GM21576 (cell line): Measurements from ENCODE around the gene KIF26B.

ENCODE experiments used
- ATAC-seq: cut with Tn5 transposase; IDR thresholded peaks from one replicate; pipeline ENCODE4 v1.9.1; 2021; ENCODE audit warnings: mild to moderate bottlenecking, moderate library complexity; ENCODE audit not compliant: unreplicated experiment

The KIF26B gene

DNA sequence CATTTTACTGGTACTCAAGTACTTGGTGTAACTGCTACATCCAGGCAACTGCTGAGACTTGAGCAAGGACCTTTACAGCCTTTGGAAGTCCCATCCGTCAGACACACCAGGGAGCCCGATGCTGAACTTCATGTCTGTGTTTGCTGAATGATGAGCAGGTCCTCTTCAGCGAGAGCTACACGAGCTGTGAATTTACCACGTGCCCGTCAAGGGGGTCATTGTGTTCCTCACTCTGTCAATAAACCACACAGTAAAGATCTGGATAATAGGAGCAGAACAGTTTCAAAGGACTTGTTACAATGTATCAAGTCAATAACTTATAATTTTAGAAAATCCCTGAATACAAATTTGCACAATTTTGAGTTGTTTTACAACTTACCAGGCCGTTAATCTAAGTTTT lies 427.2 kb downstream of the KIF26B start:
- no peak for ATAC-seq

DNA sequence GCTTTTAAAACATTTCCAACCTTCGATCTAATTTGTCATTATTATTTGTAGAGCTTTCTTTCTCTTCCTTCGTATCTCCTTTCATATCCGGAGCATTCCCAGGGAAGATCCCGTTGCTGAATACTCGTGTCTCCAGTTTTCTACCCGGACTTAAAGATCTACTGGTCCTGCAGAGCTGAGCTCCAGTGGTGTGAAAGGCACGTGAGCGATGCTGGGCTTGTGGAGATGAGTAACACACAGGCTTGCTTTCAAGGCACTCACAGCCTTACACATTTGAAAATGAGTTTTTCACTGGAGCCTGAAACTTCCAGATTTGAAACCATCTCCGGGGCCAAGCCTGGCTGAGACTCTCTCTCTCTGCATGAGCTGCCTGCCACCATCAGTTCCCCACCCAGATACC lies 428.3 kb downstream of the KIF26B start:
- ATAC-seq, result no peak

DNA sequence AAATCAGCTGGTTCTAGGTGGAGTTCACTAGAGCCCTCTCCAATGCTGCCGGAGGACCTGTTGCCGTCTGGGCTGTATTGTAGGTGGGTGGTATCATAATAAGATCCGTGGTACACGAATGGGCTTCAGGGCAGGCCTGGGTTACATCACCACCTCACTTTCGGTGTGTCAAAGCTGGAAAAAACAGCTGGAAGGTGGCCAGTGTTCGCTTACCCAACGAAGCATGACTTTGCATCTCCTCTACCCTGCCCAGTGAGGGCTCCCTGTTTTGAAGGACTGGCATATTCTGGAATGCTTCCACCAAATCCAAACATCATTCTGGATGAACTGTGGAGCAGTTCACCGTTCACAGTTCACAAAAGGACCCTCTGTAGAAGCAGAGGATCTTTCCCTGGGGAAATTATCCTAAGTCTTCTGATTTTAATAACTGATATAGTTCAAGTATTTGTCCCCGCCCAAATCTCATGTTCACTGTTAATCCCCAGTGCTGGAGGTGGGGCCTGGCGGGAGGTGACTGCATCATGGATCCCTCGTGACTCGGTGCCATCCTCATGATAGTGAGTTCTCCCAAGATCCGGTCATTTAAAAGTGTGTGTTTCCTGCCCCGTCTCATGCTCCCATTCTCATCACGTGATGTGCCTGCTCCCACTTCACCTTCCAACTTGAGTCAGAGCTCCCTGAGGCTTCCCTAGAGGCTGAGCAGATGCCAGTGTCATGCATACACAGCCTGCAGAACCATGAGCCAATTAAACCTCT lies 429.0 kb downstream of the KIF26B start:
- ATAC-seq, result no peak

DNA sequence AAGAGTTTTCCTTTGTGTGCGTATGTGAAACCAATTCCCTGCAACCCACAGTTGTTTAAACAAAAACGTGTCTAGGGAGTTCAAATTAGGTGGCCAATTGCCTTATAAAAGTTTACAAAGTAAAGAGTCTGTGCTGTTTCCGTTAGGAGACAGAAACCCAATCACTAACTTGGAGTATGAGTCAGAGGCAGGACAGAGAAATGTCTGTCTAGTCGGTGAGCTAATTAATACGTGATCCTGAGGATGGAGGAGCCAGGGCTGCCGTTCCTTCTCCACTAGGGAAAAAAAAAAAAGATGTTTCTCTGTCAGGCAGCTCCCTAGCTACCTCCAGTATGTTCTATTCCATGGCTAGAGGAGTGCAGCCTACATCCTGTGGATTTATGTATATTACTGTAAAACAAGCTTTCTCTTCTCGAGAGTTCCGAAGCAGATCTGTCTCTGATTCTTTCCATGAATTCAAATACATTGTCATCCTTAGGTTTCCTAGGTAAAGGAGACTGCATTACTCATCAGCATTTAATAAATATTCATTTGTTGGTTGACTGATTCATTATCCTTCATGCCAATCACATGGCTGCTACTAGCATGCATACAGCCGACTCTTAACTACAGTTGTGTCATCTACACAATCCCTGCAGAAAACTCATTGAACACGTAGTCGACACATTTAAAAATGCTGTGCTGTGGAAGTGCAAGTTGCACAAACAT lies 430.6 kb downstream of the KIF26B start:
- no peak for ATAC-seq

GRCh38 chr1:245587435-245588115 lies 432.8 kb downstream of the KIF26B start:
- no peak for ATAC-seq

DNA sequence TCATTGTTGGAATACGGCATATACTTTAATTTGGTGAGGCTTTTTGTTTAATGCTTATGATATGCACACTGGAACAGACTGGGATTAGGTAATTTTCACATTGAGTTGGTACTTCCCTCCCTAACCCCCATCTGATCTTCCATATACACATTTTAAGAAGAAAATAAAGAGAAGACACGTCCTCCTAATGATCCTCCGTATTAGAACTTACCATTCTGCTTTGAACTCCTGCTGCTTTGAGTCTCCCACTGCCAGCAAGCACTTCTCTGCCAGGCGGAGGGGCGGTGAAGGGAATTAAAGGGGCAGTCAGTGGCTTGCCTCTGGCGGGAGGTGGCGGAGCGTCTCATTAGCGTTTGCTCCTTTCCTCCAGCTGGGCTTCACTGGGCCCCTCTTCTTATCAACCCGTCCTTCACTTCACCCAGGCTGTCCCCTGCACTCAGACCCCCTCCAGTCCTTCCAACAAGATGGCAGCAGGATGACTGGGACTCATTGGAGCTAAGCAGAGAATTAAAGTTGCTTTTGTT lies 433.4 kb downstream of the KIF26B start:
- ATAC-seq, result no peak

DNA sequence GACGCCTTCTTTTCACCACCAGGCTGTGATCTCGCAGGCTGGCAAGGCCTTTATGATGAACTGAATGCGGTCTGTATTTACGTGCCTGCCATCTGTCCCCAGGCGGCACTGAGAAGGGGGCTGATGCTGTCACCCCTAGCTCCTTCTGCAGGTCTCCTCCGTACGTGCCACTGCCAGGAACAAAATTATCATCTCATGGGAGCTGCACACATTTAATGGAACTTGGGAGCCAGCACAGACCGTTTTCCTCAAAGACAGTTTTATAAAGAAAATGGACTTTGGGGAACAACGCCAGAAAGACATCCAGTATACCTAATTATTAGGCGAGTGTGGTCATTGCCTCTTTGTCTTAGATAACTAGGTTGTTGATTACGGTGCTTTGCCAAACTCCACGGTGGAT lies 434.5 kb downstream of the KIF26B start:
- ATAC-seq, result no peak

DNA sequence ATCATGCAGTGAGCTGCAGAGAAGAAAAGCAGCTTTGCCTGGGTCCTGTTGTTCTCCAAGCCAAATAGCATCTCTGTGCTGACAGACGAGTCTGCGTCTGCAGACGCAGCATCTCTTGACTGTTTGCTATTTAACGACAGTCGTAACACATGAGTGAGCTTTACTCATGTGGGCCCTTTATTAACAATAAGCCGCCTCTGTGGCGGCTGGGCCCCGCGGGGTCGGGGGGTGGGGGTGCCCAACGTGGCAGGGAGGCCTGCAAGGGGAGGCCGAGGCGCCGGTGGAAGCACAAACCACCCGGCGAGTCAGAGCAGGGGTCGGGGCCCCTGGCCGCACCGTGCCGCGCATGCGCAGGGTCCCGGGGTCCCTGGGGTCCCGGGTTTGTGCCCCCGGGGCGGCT lies 435.1 kb downstream of the KIF26B start:
- ATAC-seq, result no peak

GRCh38 chr1:245590726-245591125 lies 435.9 kb downstream of the KIF26B start:
- no peak for ATAC-seq

- no peak for ATAC-seq
Observed at GRCh38 chr1:245591346-245592188, 436.8 kb downstream of the KIF26B start.

GRCh38 chr1:245592189-245592460 lies 437.3 kb downstream of the KIF26B start:
- no peak for ATAC-seq

GRCh38 chr1:245598524-245599305 lies 443.9 kb downstream of the KIF26B start:
- ATAC-seq, result no peak

- ATAC-seq, result no peak
Observed at GRCh38 chr1:245599371-245600174, 444.8 kb downstream of the KIF26B start.

GRCh38 chr1:245600658-245601057 lies 445.9 kb downstream of the KIF26B start:
- no peak for ATAC-seq

GRCh38 chr1:245603311-245603865 lies 448.6 kb downstream of the KIF26B start:
- no peak for ATAC-seq

- no peak for ATAC-seq
Observed at GRCh38 chr1:245604979-245605378, 450.2 kb downstream of the KIF26B start.

DNA sequence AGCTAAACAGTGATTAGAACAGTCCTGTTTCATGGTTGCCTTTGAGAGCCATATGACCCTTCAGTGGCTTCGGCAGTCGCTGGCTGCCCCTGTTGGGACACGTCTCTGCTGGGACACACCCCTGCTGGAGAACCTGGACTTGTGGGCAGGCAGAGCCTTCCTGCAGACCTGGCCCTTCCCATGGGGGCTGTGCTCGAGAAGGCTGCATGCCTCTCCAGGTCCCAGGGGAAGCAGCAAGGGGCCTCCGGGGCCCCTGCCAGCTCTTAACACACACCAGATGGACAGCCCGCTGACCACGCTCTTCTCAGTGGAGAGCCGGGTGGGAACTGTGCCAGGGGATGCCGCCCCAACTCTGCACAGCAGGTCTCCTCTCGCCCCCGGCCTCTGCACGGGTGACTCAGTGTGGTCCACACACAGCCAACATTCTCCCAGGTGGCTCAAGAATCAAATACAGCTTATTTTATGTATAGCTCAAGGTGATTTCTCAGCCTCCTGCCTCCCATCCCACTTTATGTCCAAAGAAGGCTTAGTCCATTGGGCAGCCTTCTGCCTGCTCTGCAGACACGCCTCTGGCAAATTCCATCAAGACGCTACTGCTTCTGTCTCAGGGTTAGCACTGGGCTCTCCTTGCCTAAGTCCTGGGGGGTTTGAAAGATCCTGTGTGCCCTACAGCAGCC lies 450.8 kb downstream of the KIF26B start:
- no peak for ATAC-seq

DNA sequence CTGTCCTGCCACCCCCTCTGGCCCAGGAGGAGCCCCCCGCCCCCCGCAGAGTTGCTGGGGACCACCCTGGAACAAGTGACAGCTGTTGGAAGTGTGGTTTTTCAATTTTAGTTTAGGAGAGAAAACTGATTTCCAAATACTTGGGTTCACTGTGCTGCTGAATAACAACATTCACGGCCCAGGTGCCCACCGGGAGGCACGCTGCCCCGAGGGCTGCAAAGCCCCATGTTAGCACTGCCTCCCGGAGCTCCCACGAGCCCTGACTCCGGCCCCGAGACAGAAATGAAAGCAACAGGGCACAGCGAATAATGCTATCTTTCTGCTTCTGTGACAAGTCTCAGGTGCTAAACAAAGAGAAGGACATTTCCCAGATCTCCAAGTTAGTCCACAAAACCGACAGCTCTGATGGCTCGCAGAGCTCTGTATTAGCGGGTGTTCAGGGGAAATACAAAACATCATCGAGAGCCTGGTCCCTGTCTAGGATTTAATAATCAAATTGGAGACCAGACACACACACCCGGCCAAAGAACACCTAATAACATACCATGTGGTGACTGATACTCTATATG lies 451.5 kb downstream of the KIF26B start:
- ATAC-seq, result no peak
